Measurements from ENCODE around the gene ELP4. TPM values are rescaled to one million over a fixed set of nuclear protein-coding genes. Genes with fewer than 3 reads are reported as not detected.
"Not testable (repeated sequence)": the region's sequence is repeated elsewhere in the genome, so short reads cannot be mapped to it uniquely, and the experiment has no call there.

ELP4 gene
- total RNA-seq, result 12.0 and 12.7 TPM in 2 replicates

- peak; percentile 97 to 99 for DNase-seq (ENCODE audit: low read depth in 2 of 2)
These were observed at the start of gene ELP4, which contains the start of gene IMMP1L for GRCh38 chr11:31509429-31510345. Gene ELP4, plus strand, starts transcription at chr11:31509767. Its CDS starts 18 bp downstream, at chr11:31509785. Gene IMMP1L, minus strand, starts transcription at chr11:31509622. Its CDS starts 46,346 bp downstream, at chr11:31463276.

- DNase-seq (ENCODE audit: low read depth in 2 of 2), result no peak
These were observed 45.1 kb upstream of the ELP4 start for GRCh38 chr11:31464436-31464835.

- no peak for DNase-seq (ENCODE audit: low read depth in 2 of 2)
These were observed 35.5 kb upstream of the ELP4 start for GRCh38 chr11:31474083-31474482.

- no peak for DNase-seq (ENCODE audit: low read depth in 2 of 2)
These were observed 31.9 kb upstream of the ELP4 start for GRCh38 chr11:31477528-31478222.

- DNase-seq (ENCODE audit: low read depth in 2 of 2), result no peak
These were observed 31.4 kb upstream of the ELP4 start for GRCh38 chr11:31478223-31478590.

GRCh38 chr11:31479066-31479465 lies 30.5 kb upstream of the ELP4 start:
- no peak for DNase-seq (ENCODE audit: low read depth in 2 of 2)

GRCh38 chr11:31480930-31481329 lies 28.6 kb upstream of the ELP4 start:
- no peak for DNase-seq (ENCODE audit: low read depth in 2 of 2)

- no peak for DNase-seq (ENCODE audit: low read depth in 2 of 2)
These were observed 25.1 kb upstream of the ELP4 start for GRCh38 chr11:31484497-31484896.

GRCh38 chr11:31487848-31488247 lies 21.7 kb upstream of the ELP4 start:
- DNase-seq (ENCODE audit: low read depth in 2 of 2), result peak; percentile 73 to 75

- no peak for DNase-seq (ENCODE audit: low read depth in 2 of 2)
These were observed 17.1 kb upstream of the ELP4 start for GRCh38 chr11:31492320-31492913.

- DNase-seq (ENCODE audit: low read depth in 2 of 2), result no peak
These were observed 16.3 kb upstream of the ELP4 start for GRCh38 chr11:31493235-31493634.

GRCh38 chr11:31493762-31494161 lies 15.8 kb upstream of the ELP4 start:
- DNase-seq (ENCODE audit: low read depth in 2 of 2), result not testable (repeated sequence)

GRCh38 chr11:31499576-31500178 lies 9.9 kb upstream of the ELP4 start:
- peak in 1 of 2 donors; percentile 2 for DNase-seq (ENCODE audit: low read depth in 2 of 2)

- no peak for DNase-seq (ENCODE audit: low read depth in 2 of 2)
These were observed 9.0 kb upstream of the ELP4 start for GRCh38 chr11:31500560-31500959.

- no peak for DNase-seq (ENCODE audit: low read depth in 2 of 2)
These were observed 527 bp upstream of the ELP4 start for GRCh38 chr11:31509051-31509428.

- DNase-seq (ENCODE audit: low read depth in 2 of 2), result no peak
These were observed 2.5 kb downstream of the ELP4 start for GRCh38 chr11:31512117-31512516.

GRCh38 chr11:31521497-31522150 lies 12.1 kb downstream of the ELP4 start:
- no peak for DNase-seq (ENCODE audit: low read depth in 2 of 2)

GRCh38 chr11:31529189-31529588 lies 19.6 kb downstream of the ELP4 start:
- no peak for DNase-seq (ENCODE audit: low read depth in 2 of 2)

GRCh38 chr11:31529701-31530100 lies 20.1 kb downstream of the ELP4 start:
- DNase-seq (ENCODE audit: low read depth in 2 of 2), result no peak

GRCh38 chr11:31531293-31531692 lies 21.7 kb downstream of the ELP4 start:
- DNase-seq (ENCODE audit: low read depth in 2 of 2), result no peak

GRCh38 chr11:31535479-31535878 lies 25.9 kb downstream of the ELP4 start:
- no peak for DNase-seq (ENCODE audit: low read depth in 2 of 2)
